H1 (cell line): ENCODE results near the gene ZNF337. TPM values are rescaled to one million over a fixed set of nuclear protein-coding genes. Genes with fewer than 3 reads are reported as not detected.

Experiments used
- CTCF ChIA-PET: fragments of 300-600 bp; sonication (Branson Sonifier 250); formaldehyde crosslinking; loops from one replicate; lab custom pipeline; 2021; ENCODE audit not compliant: partially characterized antibody; lab: Charles Lee
- POLR2A ChIA-PET: fragments of 300-600 bp; sonication (Branson Sonifier 250); formaldehyde crosslinking; loops from one replicate; lab custom pipeline; 2021; ENCODE audit warnings: inconsistent platforms; ENCODE audit not compliant: partially characterized antibody; lab: Charles Lee
- DNase-seq, 2 experiments: peaks; one replicate each; pipeline versions ENCODE4 v3.0.0 to v3.0.0-alpha.2; 2010 to 2022; ENCODE audit warnings: low spot score in 2 of 2, low read depth in 1 of 2, mixed read lengths in 1 of 2
- FAIRE-seq: peaks from 2 replicates; lab custom pipeline; 2011; peaks lifted over from hg19 to GRCh38; lab: Jason Lieb, UNC
- H2AFZ ChIP-seq: 2 replicates; pipeline ENCODE4 v1.8.1; 2012; ENCODE audit warnings: low read length, inconsistent platforms
- H2AK5ac ChIP-seq: 2 replicates; pipeline ENCODE4 v1.6.1; 2013; ENCODE audit warnings: low read depth, low read length
- H2BK120ac ChIP-seq: replicated peaks from 2 replicates; pipeline ENCODE3; 2013; ENCODE audit warnings: low read depth, low read length, inconsistent platforms
- H2BK12ac ChIP-seq: 2 replicates; pipeline ENCODE4 v1.6.1; 2013; ENCODE audit warnings: low read depth, low read length
- H2BK15ac ChIP-seq: 2 replicates; pipeline ENCODE4 v1.6.1; 2013; ENCODE audit warnings: low read length
- H2BK20ac ChIP-seq: 2 replicates; pipeline ENCODE4 v1.6.1; 2013; ENCODE audit warnings: low read length
- H2BK5ac ChIP-seq: 2 replicates; pipeline ENCODE4 v1.6.1; 2013; ENCODE audit warnings: low read depth, low read length
- H3K14ac ChIP-seq: 2 replicates; pipeline ENCODE4 v1.6.1; 2013; ENCODE audit warnings: inconsistent platforms; ENCODE audit not compliant: insufficient read length
- H3K18ac ChIP-seq: 2 replicates; pipeline ENCODE4 v1.6.1; 2013; ENCODE audit warnings: low read length; ENCODE audit errors: extremely low read depth
- H3K23ac ChIP-seq: 2 replicates; pipeline ENCODE4 v1.6.1; 2013; ENCODE audit warnings: inconsistent platforms; ENCODE audit not compliant: insufficient read length
- H3K23me2 ChIP-seq: 2 replicates; pipeline ENCODE4 v1.6.1; 2013; ENCODE audit warnings: low read depth, low read length
- H3K27ac ChIP-seq: 2 replicates; pipeline ENCODE4 v1.6.1; 2011; ENCODE audit warnings: low read depth, low read length, inconsistent platforms
- H3K27me3 ChIP-seq, 4 experiments: replicated peaks in 1 of 4; 1 replicate in 1 of 4; 2 replicates in 3 of 4; pipeline versions ENCODE4 v1.6.1 to v1.8.1; 2011 to 2013; ENCODE audit warnings: low read length in 3 of 4, mild to moderate bottlenecking in 3 of 4, inconsistent platforms in 2 of 4, mixed read lengths in 2 of 4, moderate library complexity in 1 of 4; ENCODE audit not compliant: control insufficient read depth in 3 of 4, insufficient read depth in 3 of 4; ENCODE audit errors: extremely low read depth in 1 of 4
- H3K36me3 ChIP-seq, 4 experiments: 2 replicates each; pipeline versions ENCODE4 v1.6.1 to v1.8.1; 2011 to 2013; ENCODE audit warnings: mild to moderate bottlenecking in 4 of 4, low read length in 3 of 4, moderate library complexity in 2 of 4, control low read depth in 1 of 4, inconsistent platforms in 1 of 4; ENCODE audit not compliant: insufficient read depth in 4 of 4, control insufficient read depth in 2 of 4
- H3K4ac ChIP-seq: replicated peaks from 2 replicates; pipeline ENCODE3; 2013; ENCODE audit warnings: low read length, low read depth, mixed read lengths, inconsistent platforms; ENCODE audit not compliant: insufficient read length
- H3K4me1 ChIP-seq, 4 experiments: replicated peaks in 1 of 4; 1 replicate in 1 of 4; 2 replicates in 3 of 4; pipeline versions ENCODE4 v1.6.1 to v1.8.1; 2011 to 2013; ENCODE audit warnings: low read length in 3 of 4, inconsistent platforms in 2 of 4, mixed read lengths in 1 of 4; ENCODE audit not compliant: insufficient read depth in 4 of 4, control insufficient read depth in 3 of 4
- H3K4me2 ChIP-seq, 2 experiments: 2 replicates each; pipeline versions ENCODE4 v1.6.1 to v1.8.1; 2011 to 2013; ENCODE audit warnings: low read depth in 2 of 2, low read length in 2 of 2, control low read depth in 1 of 2, inconsistent platforms in 1 of 2, mild to moderate bottlenecking in 1 of 2; ENCODE audit not compliant: insufficient read depth in 1 of 2
- H3K4me3 ChIP-seq, 4 experiments: fragments of 200-600, 300-600 bp in 1 of 4; sonication (generic), shearing (Covaris generic), sonication (Bioruptor Twin) in 1 of 4; 2 replicates each; pipeline versions ENCODE4 v1.5.1 to v1.8.1; 2011 to 2016; ENCODE audit warnings: low read length in 4 of 4, low read depth in 3 of 4, control low read depth in 2 of 4, inconsistent platforms in 2 of 4, mild to moderate bottlenecking in 2 of 4, mixed read lengths in 1 of 4, moderate library complexity in 1 of 4; ENCODE audit not compliant: insufficient read depth in 2 of 4; ENCODE audit errors: extremely low read depth in 1 of 4
- H3K56ac ChIP-seq: replicated peaks from 2 replicates; pipeline ENCODE3; 2013; ENCODE audit warnings: low read depth, mild to moderate bottlenecking, mixed read lengths, low read length, inconsistent platforms; ENCODE audit not compliant: insufficient read length
- H3K79me1 ChIP-seq: 2 replicates; pipeline ENCODE4 v1.6.1; 2013; ENCODE audit warnings: low read depth, low read length, control low read depth
- H3K79me2 ChIP-seq, 2 experiments: 2 replicates each; pipeline versions ENCODE4 v1.6.1 to v1.8.1; 2012 to 2013; ENCODE audit warnings: low read length in 2 of 2, mild to moderate bottlenecking in 2 of 2, inconsistent platforms in 1 of 2; ENCODE audit not compliant: insufficient read depth in 2 of 2, control insufficient read depth in 1 of 2
- H3K9ac ChIP-seq, 4 experiments: replicated peaks in 1 of 4; 1 replicate in 1 of 4; 2 replicates in 3 of 4; pipeline versions ENCODE4 v1.6.1 to v1.8.1; 2011 to 2013; ENCODE audit warnings: low read depth in 3 of 4, low read length in 3 of 4, control low read depth in 2 of 4, mild to moderate bottlenecking in 2 of 4, moderate library complexity in 2 of 4, inconsistent platforms in 1 of 4; ENCODE audit errors: extremely low read depth in 1 of 4
- H3K9me3 ChIP-seq, 2 experiments: 2 replicates each; pipeline versions ENCODE4 v1.6.1 to v1.8.1; 2012 to 2013; ENCODE audit warnings: mild to moderate bottlenecking in 2 of 2, moderate library complexity in 2 of 2, control low read depth in 1 of 2, inconsistent platforms in 1 of 2, low read depth in 1 of 2, low read length in 1 of 2, mixed read lengths in 1 of 2; ENCODE audit not compliant: insufficient read depth in 2 of 2
- H4K20me1 ChIP-seq, 2 experiments: replicated peaks in 1 of 2; 2 replicates each; pipeline versions ENCODE3 to v1.8.1; 2011 to 2013; ENCODE audit warnings: inconsistent platforms in 2 of 2, low read length in 2 of 2, mild to moderate bottlenecking in 1 of 2; ENCODE audit not compliant: insufficient read depth in 2 of 2, control insufficient read depth in 1 of 2
- H4K5ac ChIP-seq: 2 replicates; pipeline ENCODE4 v1.6.1; 2013; ENCODE audit warnings: low read length, low read depth, mixed read lengths, inconsistent platforms; ENCODE audit not compliant: insufficient read length
- H4K8ac ChIP-seq: 2 replicates; pipeline ENCODE4 v1.8.0; 2013; ENCODE audit warnings: mild to moderate bottlenecking, moderate library complexity, low read length, inconsistent platforms; ENCODE audit not compliant: insufficient read depth; ENCODE audit errors: extremely low read depth
- H4K91ac ChIP-seq: replicated peaks from 2 replicates; pipeline ENCODE3; 2013; ENCODE audit warnings: low read length, mixed read lengths, inconsistent platforms; ENCODE audit not compliant: insufficient read length
- ATF2 ChIP-seq: IDR thresholded peaks from 2 replicates; pipeline ENCODE4 v1.6.1; 2012; ENCODE audit warnings: low read length, inconsistent platforms
- ATF3 ChIP-seq: IDR thresholded peaks from 2 replicates; pipeline ENCODE4 v1.6.1; 2011; ENCODE audit warnings: low read depth, mild to moderate bottlenecking, low read length; ENCODE audit not compliant: insufficient read depth
- BCL11A ChIP-seq, 2 experiments: IDR thresholded peaks; one replicate each; pipeline ENCODE4 v1.6.1; 2011; ENCODE audit warnings: low read depth in 2 of 2, low read length in 2 of 2, mild to moderate bottlenecking in 2 of 2
- GTF2F1 ChIP-seq: IDR thresholded peaks from 2 replicates; pipeline ENCODE4 v1.6.1; 2012; ENCODE audit warnings: low read depth, low read length, improper control_type of control experiment, borderline replicate concordance
- HDAC6 ChIP-seq: IDR thresholded peaks from one replicate; pipeline ENCODE4 v1.7.1; 2012; ENCODE audit warnings: low read depth, mild to moderate bottlenecking, inconsistent platforms, low read length, moderate library complexity
- RAD21 ChIP-seq, 2 experiments: IDR thresholded peaks in 1 of 2; conservative IDR thresholded peaks in 1 of 2; 2 replicates each; pipeline ENCODE4 v1.6.1; 2011; ENCODE audit warnings: low read depth in 2 of 2, low read length in 2 of 2, improper control_type of control experiment in 1 of 2, inconsistent platforms in 1 of 2, mild to moderate bottlenecking in 1 of 2, moderate library complexity in 1 of 2
- SAP30 ChIP-seq: fragments of 300-600 bp; sonication (generic); IDR thresholded peaks from 2 replicates; pipeline ENCODE4 v1.7.1; 2012; ENCODE audit warnings: low read length, moderate library complexity, mild to moderate bottlenecking, inconsistent platforms; ENCODE audit not compliant: insufficient read depth, insufficient replicate concordance
- SIX5 ChIP-seq: IDR thresholded peaks from 2 replicates; pipeline ENCODE4 v1.6.1; 2011; ENCODE audit warnings: mild to moderate bottlenecking, low read depth, low read length
- SP2 ChIP-seq: IDR thresholded peaks from 2 replicates; pipeline ENCODE4 v1.6.1; 2012; ENCODE audit warnings: mild to moderate bottlenecking, low read length, inconsistent platforms
- SRF ChIP-seq: IDR thresholded peaks from 2 replicates; pipeline ENCODE4 v1.6.1; 2011; ENCODE audit warnings: mild to moderate bottlenecking, low read depth, low read length, moderate library complexity
- TAF1 ChIP-seq: IDR thresholded peaks from 2 replicates; pipeline ENCODE4 v1.6.1; 2011; ENCODE audit warnings: mild to moderate bottlenecking, low read depth, low read length
- WGBS, 2 experiments: shearing (Covaris generic) in 1 of 2; methylation state at CpG; one replicate each; pipeline versions ENCODE4 v1.1.6 to v1.1.7; 2013 to 2015; ENCODE audit warnings: low lambda C conversion rate in 2 of 2, mixed read lengths in 2 of 2, inconsistent platforms in 1 of 2, low coverage in 1 of 2, missing lambda C conversion rate in 1 of 2; ENCODE audit not compliant: insufficient replicate concordance in 2 of 2, insufficient coverage in 1 of 2, insufficient read length in 1 of 2; ENCODE audit errors: extremely low coverage in 1 of 2, missing lambda C conversion rate in 1 of 2; 5-methylcytosine and 5-hydroxymethylcytosine counted together
- polyA plus RNA-seq, 7 experiments: library from polyadenylated mRNA; depleted of rRNA in 3 of 7; stranded (reverse) in 5 of 7; unstranded in 2 of 7; fragments of >200 nt in 5 of 7; fragments of 200-250 nt in 2 of 7; gene quantifications; 1 replicate in 5 of 7; 2 replicates in 1 of 7; 4 replicates in 1 of 7; pipeline versions ENCODE4 v1.2.1 to v1.2.3, GENCODE V29; 2011 to 2013; ENCODE audit warnings: missing spikeins in 2 of 7, mixed read lengths in 2 of 7
- total RNA-seq: library from RNA; stranded (reverse); fragmentation: NEBNext Ultra II Directional; extraction: Animal tissue kit (Norgen Biotek cat#: 25700); gene quantifications from 2 replicates; pipeline ENCODE4 v1.2.1, GENCODE V29; 2021

ZNF337 gene
- total and polyA plus RNA-seq, 2 of the 8 experiments (the other 6 are each of a cell fraction or from before 2014, with no cell fraction given), result 2.8 to 6.6 TPM

- POLR2A ChIA-PET, result no interaction called here
- Histone ChIP-seq H3K4me1 (no peaks in the 10 kb centered on the region; a peak in 1 of 7 replicates), H3K9me3 (peaks cover 11 to 39% of the 10 kb centered on the region in 2 experiments; a peak in 3 of 4 replicates), H3K79me2 (no peaks in the 10 kb centered on the region), H3K23ac (no peak overlapping the region), H3K4me3 (no peak overlapping the region), H2AFZ (no peak overlapping the region), H4K5ac (no peak overlapping the region), H4K91ac (no peak overlapping the region), H3K36me3 (no peaks in the 10 kb centered on the region), H3K79me1 (no peaks in the 10 kb centered on the region), H2BK15ac (no peak overlapping the region), H3K18ac (no peak overlapping the region), H3K4ac (no peak overlapping the region), H3K23me2 (no peaks in the 10 kb centered on the region), H3K56ac (no peak overlapping the region), H3K4me2 (no peak overlapping the region), H3K9ac (no peak overlapping the region), H4K8ac (peak overlapping the region; percentile 62; the same call in 1 of the 2 replicates), H3K14ac (no peak overlapping the region), H3K27ac (no peak overlapping the region), H2BK12ac (no peak overlapping the region), H4K20me1 (no peaks in the 10 kb centered on the region), H3K27me3 (no peaks in the 10 kb centered on the region), H2AK5ac (no peak overlapping the region), H2BK120ac (no peak overlapping the region), H2BK20ac (no peak overlapping the region), H2BK5ac (no peak overlapping the region)
- WGBS, 2 experiments, result 100% methylated on average over 1 of the region's 1 CpG; no CpG with 5 or more reads in 1 of the 2 experiments
- no peak for DNase-seq
- no peak for FAIRE-seq
- CTCF ChIA-PET, result no interaction called here
- no peak for TF ChIP-seq SAP30
- TF ChIP-seq GTF2F1, result no peak
- no peak for TF ChIP-seq SIX5
- TF ChIP-seq ATF3, result no peak
- TF ChIP-seq SRF, result no peak
- TF ChIP-seq TAF1, result no peak
- TF ChIP-seq BCL11A (IDR thresholded peaks at IDR 0.05; ENCODE audit: low read depth in 2 of 2, low read length in 2 of 2), result no peak
- TF ChIP-seq SP2, result no peak
- no peak for TF ChIP-seq RAD21 (IDR thresholded peaks at IDR 0.05 in 1 of 2, conservative IDR thresholded peaks at IDR 0.05 in 1 of 2; ENCODE audit: low read depth in 2 of 2, low read length in 2 of 2)
- no peak for TF ChIP-seq HDAC6
- TF ChIP-seq ATF2, result no peak
Observed at GRCh38 chr20:25745738-25746137, 49.1 kb upstream of the ZNF337 start.
